Ovary (tissue), 3 donors: ENCODE data around the gene FAM234A.

Experiments
- EP300 ChIP-seq: sonication (generic); formaldehyde crosslinking; IDR thresholded peaks from one replicate; pipeline ENCODE4 v1.6.1; 2017; ENCODE audit warnings: antibody characterized with exemption
- POLR2A ChIP-seq: fragments of 450-650 bp; IDR thresholded peaks from one replicate; pipeline ENCODE4 v1.6.1; 2017; ENCODE audit warnings: antibody characterized with exemption, mild to moderate bottlenecking, moderate library complexity
- TF ChIP-seq, protein P1 (sequence below), 3 donors: fragments of 450-650 bp in 2 of 3; fragments of 200-600 bp in 1 of 3; IDR thresholded peaks; one replicate each; pipeline versions ENCODE4 v1.5.1 to v1.8.0; 2016 to 2022; ENCODE audit warnings: antibody characterized with exemption in 3 of 3, mild to moderate bottlenecking in 1 of 3
- donor health status: DM: no; HTN: no; CAD: no.

- TF ChIP-seq, protein P1, sequence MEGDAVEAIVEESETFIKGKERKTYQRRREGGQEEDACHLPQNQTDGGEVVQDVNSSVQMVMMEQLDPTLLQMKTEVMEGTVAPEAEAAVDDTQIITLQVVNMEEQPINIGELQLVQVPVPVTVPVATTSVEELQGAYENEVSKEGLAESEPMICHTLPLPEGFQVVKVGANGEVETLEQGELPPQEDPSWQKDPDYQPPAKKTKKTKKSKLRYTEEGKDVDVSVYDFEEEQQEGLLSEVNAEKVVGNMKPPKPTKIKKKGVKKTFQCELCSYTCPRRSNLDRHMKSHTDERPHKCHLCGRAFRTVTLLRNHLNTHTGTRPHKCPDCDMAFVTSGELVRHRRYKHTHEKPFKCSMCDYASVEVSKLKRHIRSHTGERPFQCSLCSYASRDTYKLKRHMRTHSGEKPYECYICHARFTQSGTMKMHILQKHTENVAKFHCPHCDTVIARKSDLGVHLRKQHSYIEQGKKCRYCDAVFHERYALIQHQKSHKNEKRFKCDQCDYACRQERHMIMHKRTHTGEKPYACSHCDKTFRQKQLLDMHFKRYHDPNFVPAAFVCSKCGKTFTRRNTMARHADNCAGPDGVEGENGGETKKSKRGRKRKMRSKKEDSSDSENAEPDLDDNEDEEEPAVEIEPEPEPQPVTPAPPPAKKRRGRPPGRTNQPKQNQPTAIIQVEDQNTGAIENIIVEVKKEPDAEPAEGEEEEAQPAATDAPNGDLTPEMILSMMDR (IDR thresholded peaks at IDR 0.05) = no peak
- TF ChIP-seq POLR2A (no peak), EP300 (no peak)
These were observed 77.1 kb downstream of the FAM234A start for GRCh38 chr16:311725-312124.
